Immature natural killer cell (primary cell): Measurements from ENCODE around the gene ZNF512B. TPM values are rescaled to one million over a fixed set of nuclear protein-coding genes. Genes with fewer than 3 reads are reported as not detected.
"Not testable (repeated sequence)": the region's sequence is repeated elsewhere in the genome, so short reads cannot be mapped to it uniquely, and the experiment has no call there.

Experiments used
- DNase-seq, 3 donors: peaks; one replicate each; pipeline ENCODE4 v3.0.0; 2022; ENCODE audit warnings: mixed read lengths in 1 of 3
- H3K27ac Mint-ChIP-seq, 6 donors: one replicate each; pipeline ENCODE4 v1.8.0; 2020; ENCODE audit warnings: mixed read lengths in 6 of 6, mild to moderate bottlenecking in 5 of 6, inconsistent platforms in 4 of 6, moderate library complexity in 3 of 6
- H3K27me3 Mint-ChIP-seq, 3 donors: one replicate each; pipeline ENCODE4 v1.8.0; 2020 to 2021; ENCODE audit warnings: low read depth in 3 of 3, mild to moderate bottlenecking in 3 of 3, mixed read lengths in 3 of 3, moderate library complexity in 3 of 3, inconsistent platforms in 1 of 3
- H3K36me3 Mint-ChIP-seq, 3 donors: one replicate each; pipeline ENCODE4 v1.8.0; 2020; ENCODE audit warnings: mixed read lengths in 3 of 3, inconsistent platforms in 2 of 3, mild to moderate bottlenecking in 2 of 3
- H3K4me1 Mint-ChIP-seq, 2 donors: one replicate each; pipeline ENCODE4 v1.8.0; 2020; ENCODE audit warnings: inconsistent platforms in 2 of 2, mild to moderate bottlenecking in 2 of 2, mixed read lengths in 2 of 2, moderate library complexity in 1 of 2
- H3K4me3 Mint-ChIP-seq, 5 donors: one replicate each; pipeline ENCODE4 v1.8.0; 2020; ENCODE audit warnings: mild to moderate bottlenecking in 5 of 5, mixed read lengths in 5 of 5, inconsistent platforms in 3 of 5, moderate library complexity in 3 of 5
- H3K9me3 Mint-ChIP-seq, 6 donors: one replicate each; pipeline ENCODE4 v1.8.0; 2020; ENCODE audit warnings: mild to moderate bottlenecking in 6 of 6, mixed read lengths in 6 of 6, inconsistent platforms in 4 of 6, moderate library complexity in 3 of 6
- polyA plus RNA-seq, 3 donors: library from polyadenylated mRNA; unstranded; fragments of 300-500 nt; fragmentation: Illumina TruSeq; gene quantifications; one replicate each; pipeline ENCODE4 v1.2.3, GENCODE V29; 2021

ZNF512B gene
- polyA plus RNA-seq, 3 donors from 2014 or later, result 0.36 to 0.63 TPM; not detected in 1

DNA sequence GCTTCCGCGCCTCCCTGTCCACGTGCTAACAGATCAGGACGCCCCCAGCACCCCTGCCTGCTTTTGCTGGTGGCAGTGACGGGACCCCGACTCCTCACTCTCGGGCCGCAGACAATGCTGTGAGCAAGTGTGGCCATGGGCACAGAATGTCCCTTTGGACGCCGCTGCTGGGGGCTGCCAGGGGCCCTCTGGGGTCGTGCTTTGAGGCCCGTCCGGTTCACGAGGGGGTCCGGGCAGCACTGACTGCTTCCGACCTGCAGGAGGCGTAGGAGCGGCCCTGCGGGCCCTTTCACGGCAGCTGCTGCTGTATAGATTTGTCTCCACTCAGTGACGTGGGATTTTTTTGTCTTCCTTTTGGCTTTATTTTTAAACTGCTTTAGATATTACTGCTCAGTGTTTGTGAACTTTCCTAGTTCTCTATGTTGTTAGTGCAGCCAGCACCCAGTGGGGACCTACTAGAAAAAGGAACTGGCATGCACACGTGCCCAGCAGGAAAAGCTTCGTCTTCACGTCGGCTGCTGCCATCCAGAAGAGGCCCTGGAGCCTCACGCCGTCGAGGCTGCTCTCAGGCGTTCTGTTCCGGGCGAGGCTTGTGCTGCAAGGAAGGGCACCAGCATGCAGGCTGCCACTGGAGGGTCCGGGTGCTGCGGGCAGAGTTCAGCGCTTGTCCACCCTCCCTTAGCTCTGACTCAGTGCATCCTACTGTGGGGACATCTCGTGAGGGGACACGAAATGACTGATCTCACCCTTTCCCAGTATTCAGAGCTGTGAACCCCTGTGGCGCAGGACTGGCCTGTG is 35.3 kb downstream of the ZNF512B start:
- peaks cover 5 to 17% of the 10 kb centered on the region in 2 donors for H3K4me1 Mint-ChIP-seq
- H3K9me3 Mint-ChIP-seq, result no peaks in the 10 kb centered on the region
- H3K27me3 Mint-ChIP-seq, result no peaks in the 10 kb centered on the region
- H3K36me3 Mint-ChIP-seq, result peaks cover 0 to 18% (median 8%) of the 10 kb centered on the region in 3 donors
- DNase-seq, result no peak
- no peak overlapping the region for H3K4me3 Mint-ChIP-seq
- peak overlapping the region in 2 of 6 donors; percentile 72 to 75 for H3K27ac Mint-ChIP-seq

DNA sequence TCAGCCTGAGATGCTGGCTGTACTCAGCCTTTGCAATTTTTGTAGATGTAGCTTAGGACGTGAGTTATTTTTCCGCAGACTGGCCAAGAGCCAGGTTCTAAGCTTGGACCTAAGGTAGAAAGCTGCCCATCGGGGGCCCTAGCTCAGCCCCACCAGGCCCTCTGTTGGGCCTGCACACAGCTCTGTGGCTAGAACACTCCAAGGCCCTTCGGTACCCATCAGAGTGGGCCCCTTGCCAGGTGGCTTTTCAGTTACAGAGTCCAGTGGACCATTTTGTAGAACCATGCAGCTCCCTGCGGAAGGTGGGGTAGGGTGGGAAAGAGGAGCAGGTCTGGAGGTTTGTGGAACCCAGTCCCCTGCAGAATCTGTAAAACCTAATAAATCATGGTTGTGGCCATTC is 36.1 kb downstream of the ZNF512B start:
- H3K4me1 Mint-ChIP-seq, result peaks cover 5 to 17% of the 10 kb centered on the region in 2 donors
- H3K4me3 Mint-ChIP-seq, result no peak overlapping the region
- peaks cover 0 to 21% (median 8%) of the 10 kb centered on the region in 3 donors for H3K36me3 Mint-ChIP-seq
- no peak overlapping the region for H3K27ac Mint-ChIP-seq
- no peaks in the 10 kb centered on the region for H3K9me3 Mint-ChIP-seq
- DNase-seq, result no peak
- H3K27me3 Mint-ChIP-seq, result no peaks in the 10 kb centered on the region

DNA sequence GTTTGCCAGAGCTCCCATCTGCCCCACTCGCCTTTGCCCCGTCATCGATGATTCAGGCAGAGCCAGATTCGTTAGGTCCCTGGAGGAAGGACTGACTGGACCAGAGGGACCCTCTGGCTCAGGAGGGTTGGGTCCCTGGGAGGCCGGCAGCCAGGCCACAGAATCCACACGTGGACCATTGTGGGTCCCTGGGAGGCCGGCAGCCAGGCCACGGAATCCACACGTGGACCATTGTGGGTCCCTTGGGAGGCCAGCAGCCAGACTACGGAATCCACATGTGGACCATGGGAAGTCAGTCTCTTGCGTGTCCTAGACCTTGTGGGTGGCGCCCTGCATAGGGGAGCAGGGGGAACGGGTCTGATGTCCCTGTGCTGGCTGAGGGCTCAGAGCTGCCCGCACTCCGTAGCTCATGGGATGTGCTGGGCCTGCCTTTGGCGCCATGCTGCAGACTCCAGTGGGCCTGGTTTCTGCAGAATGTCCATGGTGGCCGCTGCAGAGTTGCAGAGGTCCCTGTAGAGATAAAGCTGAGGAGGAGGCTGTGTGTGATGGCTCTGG is 37.0 kb downstream of the ZNF512B start:
- Mint-ChIP-seq H3K27me3 (no peaks in the 10 kb centered on the region), H3K4me1 (peaks cover 2 to 17% of the 10 kb centered on the region in 2 donors), H3K36me3 (peaks cover 0 to 28% (median 8%) of the 10 kb centered on the region in 3 donors), H3K27ac (no peak overlapping the region), H3K4me3 (no peak overlapping the region), H3K9me3 (no peaks in the 10 kb centered on the region)
- DNase-seq, result no peak

DNA sequence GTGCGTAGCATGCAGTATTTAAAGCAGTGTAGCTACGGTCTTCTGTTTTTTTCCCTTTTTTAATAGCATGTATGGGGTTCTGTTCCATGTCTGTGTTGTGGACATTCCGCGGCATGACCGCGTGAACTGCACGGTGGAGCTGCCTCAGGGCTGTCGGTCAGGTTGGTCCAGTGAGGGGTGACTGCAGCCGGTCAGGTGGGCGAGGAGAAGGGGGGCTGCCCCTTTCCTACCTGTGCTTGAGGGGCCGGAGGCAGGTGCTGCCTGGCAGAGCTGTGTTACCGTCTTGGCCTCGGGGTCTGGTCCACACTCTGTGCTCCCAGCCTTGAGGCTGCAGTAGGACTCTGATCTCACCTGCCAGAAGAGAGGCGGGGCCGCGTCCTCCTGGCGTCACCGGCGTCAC is 38.0 kb downstream of the ZNF512B start:
- DNase-seq, result no peak
- Mint-ChIP-seq H3K27ac (peak overlapping the region in 1 of 6 donors; percentile 40), H3K27me3 (no peaks in the 10 kb centered on the region), H3K36me3 (peaks cover 0 to 28% (median 8%) of the 10 kb centered on the region in 3 donors), H3K9me3 (no peaks in the 10 kb centered on the region), H3K4me1 (peaks cover 9 to 26% of the 10 kb centered on the region in 2 donors), H3K4me3 (no peak overlapping the region)

DNA sequence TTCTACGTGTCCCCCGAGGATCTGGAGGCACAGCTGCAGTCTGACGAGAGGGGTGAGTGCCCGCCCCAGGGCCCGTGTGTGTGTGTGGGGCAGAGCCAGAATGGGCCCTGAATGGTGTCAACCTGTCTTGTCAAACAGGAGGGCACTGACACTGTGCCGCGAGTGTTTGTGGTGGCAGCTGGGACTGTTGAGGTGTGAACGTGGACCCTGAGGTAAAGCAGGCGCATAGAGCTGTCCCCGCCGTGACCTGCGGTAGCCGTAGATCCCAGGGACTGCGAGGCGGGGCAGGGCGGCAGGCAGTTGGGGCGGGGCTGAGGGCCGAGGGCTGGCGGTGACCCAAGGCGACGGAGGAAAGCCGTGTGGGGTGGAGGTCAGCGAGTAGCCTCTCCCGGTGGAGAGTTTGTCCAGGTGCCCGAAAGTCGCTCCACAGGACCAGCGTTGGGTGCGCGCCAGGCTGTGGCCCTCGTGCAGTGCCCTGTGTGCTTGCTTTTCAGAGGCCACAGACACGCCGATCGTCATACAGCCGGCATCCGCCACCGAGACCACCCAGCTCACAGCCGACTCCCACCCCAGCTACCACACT is 38.7 kb downstream of the ZNF512B start:
- Mint-ChIP-seq H3K4me3 (no peak overlapping the region), H3K4me1 (peaks cover 14 to 30% of the 10 kb centered on the region in 2 donors), H3K36me3 (peaks cover 3 to 28% (median 7%) of the 10 kb centered on the region in 3 donors), H3K9me3 (no peaks in the 10 kb centered on the region), H3K27me3 (no peaks in the 10 kb centered on the region), H3K27ac (peak overlapping the region in 1 of 6 donors; percentile 17)
- DNase-seq, result no peak

DNA sequence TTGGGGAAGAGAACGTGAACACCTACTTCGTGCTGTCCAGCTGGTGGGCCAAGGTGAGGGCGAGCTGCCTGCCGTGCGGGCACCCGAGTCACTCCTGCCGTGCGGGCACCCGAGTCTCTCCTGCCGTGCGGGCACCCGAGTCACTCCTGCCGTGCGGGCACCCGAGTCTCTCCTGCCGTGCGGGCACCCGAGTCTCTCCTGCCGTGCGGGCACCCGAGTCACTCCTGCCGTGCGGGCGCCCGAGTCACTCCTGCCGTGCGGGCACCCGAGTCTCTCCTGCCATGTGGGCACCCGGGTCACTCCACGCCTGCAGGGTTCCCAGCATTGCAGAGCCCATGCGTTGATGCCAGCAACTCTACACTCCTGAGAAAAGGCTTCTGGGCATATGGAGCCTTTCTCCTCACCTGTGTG is 40.3 kb downstream of the ZNF512B start:
- not testable (repeated sequence) for H3K9me3 Mint-ChIP-seq, H3K4me3 Mint-ChIP-seq, DNase-seq, H3K27me3 Mint-ChIP-seq, H3K27ac Mint-ChIP-seq
- H3K4me1 Mint-ChIP-seq, result peaks cover 16 to 29% of the 10 kb centered on the region in 2 donors
- peaks cover 0 to 23% (median 3%) of the 10 kb centered on the region in 3 donors for H3K36me3 Mint-ChIP-seq

DNA sequence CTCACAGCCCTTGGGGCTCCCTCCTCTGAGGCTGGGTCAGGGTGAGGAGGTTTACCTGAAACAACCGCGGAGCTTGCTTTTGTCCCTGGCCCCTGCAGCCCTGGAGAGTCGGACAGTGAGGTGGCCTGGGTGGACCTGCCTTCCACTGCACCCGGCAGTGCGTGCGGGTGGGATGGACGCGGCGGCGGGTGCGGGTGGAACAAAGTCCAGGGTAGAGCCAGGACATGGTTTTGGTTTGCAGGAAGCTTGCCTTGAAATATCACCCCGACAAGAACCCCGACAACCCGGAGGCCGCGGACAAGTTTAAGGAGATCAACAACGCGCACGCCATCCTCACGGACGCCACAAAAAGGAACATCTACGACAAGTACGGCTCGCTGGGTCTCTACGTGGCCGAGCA is 40.7 kb downstream of the ZNF512B start:
- Mint-ChIP-seq H3K4me3 (no peak overlapping the region), H3K36me3 (peaks cover 0 to 23% (median 3%) of the 10 kb centered on the region in 3 donors), H3K9me3 (no peaks in the 10 kb centered on the region), H3K27ac (no peak overlapping the region), H3K27me3 (peaks cover 0 to 2% (median 0%) of the 10 kb centered on the region in 3 donors), H3K4me1 (peaks cover 17 to 27% of the 10 kb centered on the region in 2 donors)
- no peak for DNase-seq

DNA sequence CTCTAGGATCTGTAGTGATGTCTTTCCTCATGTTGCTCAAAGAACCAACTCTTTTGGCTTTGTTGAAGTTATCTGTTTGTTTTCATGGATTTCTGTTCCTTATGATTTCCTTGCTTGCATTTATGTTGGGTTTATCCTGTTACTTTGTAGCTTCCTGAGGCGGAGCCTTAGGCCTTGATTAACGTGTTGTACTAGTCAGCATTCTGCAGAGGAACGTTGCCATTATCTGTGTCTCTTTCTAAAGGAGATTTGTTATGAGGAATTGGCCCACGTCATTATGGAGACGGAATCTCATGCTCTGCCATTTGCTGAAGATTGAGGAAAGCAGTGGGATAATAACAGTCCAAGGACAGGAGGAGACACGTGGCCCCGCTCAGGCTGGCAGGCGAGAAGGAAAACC is 43.4 kb downstream of the ZNF512B start:
- H3K27ac Mint-ChIP-seq, result peak overlapping the region in 1 of 6 donors; percentile 51
- no peak for DNase-seq
- no peak overlapping the region for H3K4me3 Mint-ChIP-seq
- H3K9me3 Mint-ChIP-seq, result no peaks in the 10 kb centered on the region
- peaks cover 0 to 18% (median 3%) of the 10 kb centered on the region in 3 donors for H3K36me3 Mint-ChIP-seq
- H3K4me1 Mint-ChIP-seq, result peaks cover 17 to 32% of the 10 kb centered on the region in 2 donors
- peaks cover 0 to 2% (median 0%) of the 10 kb centered on the region in 3 donors for H3K27me3 Mint-ChIP-seq

DNA sequence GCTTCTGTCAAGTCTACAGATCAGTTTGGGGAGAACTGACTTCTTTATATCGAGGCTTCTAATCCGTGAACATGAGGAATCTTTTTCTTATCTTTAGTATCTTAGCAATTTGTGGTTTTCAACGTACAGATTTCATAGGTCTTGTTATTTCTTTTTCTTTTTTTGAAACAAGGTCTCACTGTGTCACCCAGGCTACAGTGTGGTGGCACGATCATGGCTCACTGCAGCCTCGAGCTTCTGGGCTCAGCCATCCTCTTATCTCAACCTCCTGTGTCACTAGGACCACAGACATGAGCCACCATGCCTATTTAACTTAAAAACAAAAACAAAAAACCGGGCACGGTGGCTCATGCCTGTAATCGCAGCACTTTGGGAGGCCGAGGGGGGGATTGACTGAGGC is 45.5 kb downstream of the ZNF512B start:
- Mint-ChIP-seq H3K4me3 (no peak overlapping the region), H3K27me3 (peaks cover 0 to 2% (median 0%) of the 10 kb centered on the region in 3 donors), H3K4me1 (peaks cover 17 to 32% of the 10 kb centered on the region in 2 donors), H3K36me3 (peaks cover 0 to 13% (median 3%) of the 10 kb centered on the region in 3 donors), H3K9me3 (no peaks in the 10 kb centered on the region), H3K27ac (no peak overlapping the region)
- DNase-seq, result no peak

DNA sequence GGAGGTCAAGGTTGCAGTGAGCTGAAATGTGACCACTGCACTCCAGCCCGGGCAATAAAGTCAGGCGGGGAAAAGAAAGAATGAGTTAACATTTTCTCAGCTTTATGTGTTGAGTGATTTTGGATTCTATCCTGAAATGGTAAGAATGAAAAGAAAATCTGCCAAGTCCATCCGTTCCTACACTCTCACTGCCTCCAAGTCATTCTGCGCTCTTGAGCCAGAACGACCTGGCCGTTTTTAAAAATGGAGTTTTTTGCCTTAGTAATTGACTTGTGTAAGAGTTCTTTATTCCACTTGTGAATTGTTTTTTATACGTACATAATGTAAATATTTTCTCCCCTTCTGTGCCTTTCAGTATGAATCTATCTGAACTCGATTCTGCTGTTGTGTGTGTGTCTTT is 46.1 kb downstream of the ZNF512B start:
- H3K27ac Mint-ChIP-seq, result no peak overlapping the region
- no peak for DNase-seq
- H3K36me3 Mint-ChIP-seq, result peaks cover 0 to 9% (median 3%) of the 10 kb centered on the region in 3 donors
- peaks cover 17 to 32% of the 10 kb centered on the region in 2 donors for H3K4me1 Mint-ChIP-seq
- H3K9me3 Mint-ChIP-seq, result no peaks in the 10 kb centered on the region
- H3K27me3 Mint-ChIP-seq, result peaks cover 0 to 2% (median 0%) of the 10 kb centered on the region in 3 donors
- no peak overlapping the region for H3K4me3 Mint-ChIP-seq

DNA sequence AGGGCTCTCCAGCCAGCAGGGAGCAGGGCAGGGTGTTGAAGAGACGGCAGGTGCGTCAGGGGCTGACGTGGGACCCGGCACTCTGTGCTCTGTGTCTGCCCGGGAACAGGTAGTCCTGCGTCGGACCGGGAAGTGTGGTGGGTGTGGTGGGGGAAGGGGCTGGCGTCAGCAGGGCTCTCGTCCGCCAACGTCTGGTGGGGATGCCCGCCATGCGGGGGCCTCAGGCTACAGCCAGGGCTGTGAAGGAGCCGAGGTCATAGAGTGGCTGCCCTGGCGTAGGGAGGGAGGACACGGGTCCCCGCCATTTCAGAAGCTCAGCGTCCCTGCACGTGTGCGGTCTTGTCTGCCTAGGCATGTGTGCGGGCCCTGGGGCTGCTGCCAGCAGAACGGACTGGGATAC is 49.5 kb downstream of the ZNF512B start:
- peaks cover 5 to 11% (median 8%) of the 10 kb centered on the region in 3 donors for H3K36me3 Mint-ChIP-seq
- H3K9me3 Mint-ChIP-seq, result peaks cover 0 to 5% (median 0%) of the 10 kb centered on the region in 6 donors
- H3K4me1 Mint-ChIP-seq, result peaks cover 12 to 23% of the 10 kb centered on the region in 2 donors
- peaks cover 0 to 5% (median 1%) of the 10 kb centered on the region in 3 donors for H3K27me3 Mint-ChIP-seq
- no peak overlapping the region for H3K4me3 Mint-ChIP-seq
- H3K27ac Mint-ChIP-seq, result no peak overlapping the region
- DNase-seq, result no peak

DNA sequence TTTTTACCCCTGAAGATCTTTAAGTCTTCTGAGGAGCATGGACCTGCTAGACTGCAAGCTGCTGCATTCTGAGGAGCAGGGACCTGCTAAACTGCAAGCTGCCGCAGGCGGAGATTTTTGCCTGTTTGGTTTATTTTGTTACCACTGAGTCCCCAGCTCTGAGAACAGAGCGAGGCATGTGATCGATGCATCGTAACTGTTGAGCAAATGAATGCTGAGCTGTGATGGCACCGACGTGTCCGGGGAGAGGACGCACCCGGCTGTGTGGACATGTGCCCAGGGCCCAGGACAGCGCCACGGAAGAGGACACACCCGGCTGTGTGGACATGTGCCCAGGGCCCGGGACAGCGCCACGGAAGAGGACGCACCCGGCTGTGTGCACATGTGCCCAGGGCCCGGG is 50.6 kb downstream of the ZNF512B start:
- DNase-seq, result no peak
- Mint-ChIP-seq H3K36me3 (peaks cover 8 to 15% (median 10%) of the 10 kb centered on the region in 3 donors), H3K4me1 (peaks cover 10 to 15% of the 10 kb centered on the region in 2 donors), H3K27me3 (peaks cover 0 to 5% (median 1%) of the 10 kb centered on the region in 3 donors), H3K4me3 (no peak overlapping the region), H3K9me3 (peaks cover 0 to 5% (median 1%) of the 10 kb centered on the region in 6 donors), H3K27ac (no peak overlapping the region)

DNA sequence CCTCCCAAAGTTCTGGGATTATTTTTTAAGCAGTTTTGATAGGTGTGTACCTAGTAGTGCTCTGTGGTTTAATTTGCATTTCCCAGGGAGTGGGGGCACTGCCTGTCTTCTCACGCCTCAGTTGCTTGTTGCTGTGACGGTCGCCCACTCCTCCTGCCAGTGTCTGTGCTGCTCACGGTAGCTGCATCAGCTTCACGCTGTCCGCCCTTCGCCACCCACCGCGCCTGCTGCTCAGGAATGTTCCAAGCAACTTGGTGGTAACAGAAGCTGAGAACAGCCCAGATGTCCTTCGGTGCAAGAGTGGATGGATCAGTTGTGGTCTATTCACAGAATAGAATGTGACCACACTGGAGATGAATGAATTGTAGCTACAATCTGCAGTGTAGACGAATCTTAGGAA is 51.9 kb downstream of the ZNF512B start:
- no peak overlapping the region for H3K4me3 Mint-ChIP-seq
- H3K36me3 Mint-ChIP-seq, result peaks cover 8 to 15% (median 10%) of the 10 kb centered on the region in 3 donors
- no peak overlapping the region for H3K27ac Mint-ChIP-seq
- H3K27me3 Mint-ChIP-seq, result peaks cover 0 to 5% (median 3%) of the 10 kb centered on the region in 3 donors
- peaks cover 15 to 19% of the 10 kb centered on the region in 2 donors for H3K4me1 Mint-ChIP-seq
- DNase-seq, result no peak
- peaks cover 0 to 5% (median 1%) of the 10 kb centered on the region in 6 donors for H3K9me3 Mint-ChIP-seq
